Progenitor cell of endocrine pancreas (in vitro differentiated cells): Measurements from ENCODE around the gene DDX60. TPM values are rescaled to one million over a fixed set of nuclear protein-coding genes. Genes with fewer than 3 reads are reported as not detected.
"Not testable (repeated sequence)": the region's sequence is repeated elsewhere in the genome, so short reads cannot be mapped to it uniquely, and the experiment has no call there.

Experiments used
- DNase-seq: peaks from one replicate; pipeline ENCODE4 v3.0.0; 2021; ENCODE audit warnings: low spot score; ENCODE audit not compliant: unreplicated experiment
- H3K27ac Mint-ChIP-seq: 2 replicates; pipeline ENCODE4 v1.8.0; 2021; ENCODE audit warnings: mild to moderate bottlenecking, moderate library complexity, mixed read lengths
- H3K27me3 Mint-ChIP-seq: 2 replicates; pipeline ENCODE4 v1.8.0; 2021; ENCODE audit warnings: mixed read lengths
- H3K36me3 Mint-ChIP-seq: 2 replicates; pipeline ENCODE4 v1.8.0; 2022; ENCODE audit warnings: mixed read lengths; ENCODE audit not compliant: insufficient read depth
- H3K4me1 Mint-ChIP-seq: 2 replicates; pipeline ENCODE4 v1.8.0; 2021; ENCODE audit warnings: low read depth, mixed read lengths
- H3K4me3 Mint-ChIP-seq: 2 replicates; pipeline ENCODE4 v1.8.0; 2021; ENCODE audit warnings: low read depth, mild to moderate bottlenecking, moderate library complexity, mixed read lengths
- H3K9me3 Mint-ChIP-seq: 2 replicates; pipeline ENCODE4 v1.8.0; 2021; ENCODE audit warnings: low read depth, mixed read lengths
- CTCF ChIP-seq: fragments of 200-600 bp; sonication (generic); IDR thresholded peaks from one replicate; pipeline ENCODE4 v1.5.0; 2021; ENCODE audit warnings: antibody characterized with exemption, mild to moderate bottlenecking; ENCODE audit not compliant: unreplicated experiment
- total RNA-seq: library from RNA; stranded (reverse); gene quantifications from 2 replicates; pipeline ENCODE4 v1.2.1, GENCODE V29; 2021

The DDX60 gene
- total RNA-seq, 1 donor from 2014 or later, result 0.74 TPM

DNA sequence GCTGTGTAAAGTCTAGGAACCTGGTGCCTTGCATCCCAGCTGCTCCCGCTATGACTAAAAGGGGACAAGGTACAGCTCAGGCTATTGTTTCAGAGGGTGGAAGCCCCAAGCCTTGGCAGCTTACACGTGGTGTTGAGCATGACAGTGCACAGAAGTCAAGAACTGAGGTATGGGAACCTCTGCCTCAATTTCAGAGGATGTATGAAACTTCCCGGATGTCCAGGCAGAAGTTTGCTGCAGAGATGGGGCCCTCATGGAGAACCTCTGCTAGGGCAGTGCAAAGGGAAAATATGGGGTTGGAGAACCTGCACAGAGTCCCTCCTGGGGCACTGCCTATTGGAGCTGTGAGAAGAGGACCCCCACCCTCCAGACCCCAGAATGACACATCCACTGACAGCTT lies 76.6 kb downstream of the DDX60 start:
- no peak for DNase-seq
- no peak for TF ChIP-seq CTCF
- no peak overlapping the region for H3K4me3 Mint-ChIP-seq
- H3K27ac Mint-ChIP-seq, result no peak overlapping the region
- H3K27me3 Mint-ChIP-seq, result no peaks in the 10 kb centered on the region
- no peaks in the 10 kb centered on the region for H3K4me1 Mint-ChIP-seq
- peaks cover 9% of the 10 kb centered on the region for H3K36me3 Mint-ChIP-seq
- peaks cover 20% of the 10 kb centered on the region for H3K9me3 Mint-ChIP-seq

- H3K4me1 Mint-ChIP-seq, result no peaks in the 10 kb centered on the region
- H3K36me3 Mint-ChIP-seq, result peaks cover 9% of the 10 kb centered on the region
- DNase-seq, result no peak
- H3K4me3 Mint-ChIP-seq, result no peak overlapping the region
- H3K27me3 Mint-ChIP-seq, result no peaks in the 10 kb centered on the region
- no peak for TF ChIP-seq CTCF
- no peak overlapping the region for H3K27ac Mint-ChIP-seq
- peaks cover 20% of the 10 kb centered on the region for H3K9me3 Mint-ChIP-seq
Measured at GRCh38 chr4:168240821-168241220, 77.7 kb downstream of the DDX60 start.

DNA sequence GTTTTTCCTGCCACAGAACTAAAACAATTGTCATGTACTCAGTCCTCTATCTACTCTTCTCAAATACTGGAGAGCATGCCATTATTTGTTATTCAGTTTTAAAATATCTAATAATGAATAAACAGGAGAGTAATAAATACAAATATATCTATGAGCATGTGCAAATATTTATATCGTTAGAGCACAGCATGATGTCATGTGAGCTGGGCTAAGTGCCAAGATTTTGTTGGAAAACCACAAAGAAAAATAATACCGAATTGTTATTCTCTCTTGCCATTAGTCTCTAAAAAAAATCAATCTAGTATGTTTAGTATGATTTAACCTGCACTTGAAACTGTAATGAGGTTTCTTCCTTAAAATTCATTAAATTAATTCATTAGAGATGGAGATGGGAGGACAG lies 97.3 kb downstream of the DDX60 start:
- Mint-ChIP-seq H3K4me3 (no peak overlapping the region), H3K4me1 (no peaks in the 10 kb centered on the region), H3K27me3 (no peaks in the 10 kb centered on the region), H3K9me3 (peaks cover 12% of the 10 kb centered on the region), H3K36me3 (no peaks in the 10 kb centered on the region), H3K27ac (no peak overlapping the region)
- TF ChIP-seq CTCF, result no peak
- no peak for DNase-seq

GRCh38 chr4:168220893-168221292 lies 97.7 kb downstream of the DDX60 start:
- Mint-ChIP-seq H3K4me1 (no peaks in the 10 kb centered on the region), H3K27me3 (no peaks in the 10 kb centered on the region), H3K36me3 (no peaks in the 10 kb centered on the region), H3K27ac (no peak overlapping the region), H3K9me3 (peaks cover 12% of the 10 kb centered on the region), H3K4me3 (no peak overlapping the region)
- no peak for TF ChIP-seq CTCF
- no peak for DNase-seq

DNA sequence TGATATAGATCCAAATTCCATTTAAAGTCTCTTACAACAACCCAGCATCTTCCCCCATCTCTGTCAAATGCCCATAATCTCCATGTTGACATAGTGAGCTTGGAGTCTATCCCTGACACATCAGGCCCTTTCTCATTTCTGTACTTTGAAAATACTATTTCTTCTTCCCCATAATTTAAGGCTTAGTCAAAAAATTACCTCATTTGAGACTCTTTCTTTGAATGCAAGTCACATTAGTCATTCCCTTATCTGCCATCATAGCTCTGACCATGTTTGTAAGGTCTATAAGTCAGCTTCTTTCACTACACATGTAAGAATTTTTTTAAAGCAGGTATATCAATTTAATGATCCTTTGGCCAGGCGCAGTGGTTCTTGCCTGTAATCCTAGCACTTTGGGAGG lies 99.9 kb downstream of the DDX60 start:
- no peak for DNase-seq
- Mint-ChIP-seq H3K4me3 (no peak overlapping the region), H3K27ac (no peak overlapping the region), H3K4me1 (no peaks in the 10 kb centered on the region), H3K36me3 (no peaks in the 10 kb centered on the region), H3K9me3 (peaks cover 19% of the 10 kb centered on the region), H3K27me3 (no peaks in the 10 kb centered on the region)
- TF ChIP-seq CTCF, result no peak

GRCh38 chr4:168213511-168213910 lies 105.0 kb downstream of the DDX60 start:
- H3K4me3 Mint-ChIP-seq, DNase-seq, H3K36me3 Mint-ChIP-seq, H3K27me3 Mint-ChIP-seq, H3K4me1 Mint-ChIP-seq, H3K27ac Mint-ChIP-seq: not testable (repeated sequence)
- peaks cover 21% of the 10 kb centered on the region for H3K9me3 Mint-ChIP-seq
